Measurements from ENCODE around the gene USP44.

USP44 gene

GRCh38 chr12:95547522-95548055 is 3.7 kb downstream of the USP44 start:
- no peaks in the 10 kb centered on the region for H3K9me3 ChIP-seq (ENCODE audit: control insufficient read depth, low read depth, low read length)
- no peaks in the 10 kb centered on the region for H3K27me3 ChIP-seq (ENCODE audit: control insufficient read depth, insufficient read depth, low read length)
- peak overlapping the region; percentile 99 for H3K4me3 ChIP-seq (ENCODE audit: low read length)
- peak overlapping the region; percentile 83 for H3K9ac ChIP-seq (ENCODE audit: low read length)
- H3K4me1 ChIP-seq (ENCODE audit: control insufficient read depth, low read depth, low read length): peaks cover 37% of the 10 kb centered on the region
- H3K27ac ChIP-seq (ENCODE audit: low read length): peak overlapping the region; percentile 44
- no peaks in the 10 kb centered on the region for H3K36me3 ChIP-seq (ENCODE audit: control insufficient read depth, low read depth, low read length)

- Histone ChIP-seq H3K36me3 (ENCODE audit: control insufficient read depth, low read depth, low read length) (no peaks in the 10 kb centered on the region), H3K27me3 (ENCODE audit: control insufficient read depth, insufficient read depth, low read length) (no peaks in the 10 kb centered on the region), H3K27ac (ENCODE audit: low read length) (peak overlapping the region; percentile 44), H3K9ac (ENCODE audit: low read length) (peak overlapping the region; percentile 83), H3K4me3 (ENCODE audit: low read length) (peak overlapping the region; percentile 99), H3K4me1 (ENCODE audit: control insufficient read depth, low read depth, low read length) (peaks cover 26% of the 10 kb centered on the region), H3K9me3 (ENCODE audit: control insufficient read depth, low read depth, low read length) (no peaks in the 10 kb centered on the region)
These were observed 4.8 kb downstream of the USP44 start for GRCh38 chr12:95546491-95546813.

- Histone ChIP-seq H3K27me3 (ENCODE audit: control insufficient read depth, insufficient read depth, low read length) (no peaks in the 10 kb centered on the region), H3K9me3 (ENCODE audit: control insufficient read depth, low read depth, low read length) (no peaks in the 10 kb centered on the region), H3K9ac (ENCODE audit: low read length) (peak overlapping the region; percentile 83), H3K4me3 (ENCODE audit: low read length) (peak overlapping the region; percentile 99), H3K27ac (ENCODE audit: low read length) (peak overlapping the region; percentile 44), H3K36me3 (ENCODE audit: control insufficient read depth, low read depth, low read length) (no peaks in the 10 kb centered on the region), H3K4me1 (ENCODE audit: control insufficient read depth, low read depth, low read length) (peaks cover 26% of the 10 kb centered on the region)
These were observed 5.4 kb downstream of the USP44 start for GRCh38 chr12:95545731-95546490.

GRCh38 chr12:95545303-95545702 is 6.0 kb downstream of the USP44 start:
- Histone ChIP-seq H3K27ac (ENCODE audit: low read length) (peak overlapping the region; percentile 44), H3K36me3 (ENCODE audit: control insufficient read depth, low read depth, low read length) (no peaks in the 10 kb centered on the region), H3K4me3 (ENCODE audit: low read length) (peak overlapping the region; percentile 99), H3K27me3 (ENCODE audit: control insufficient read depth, insufficient read depth, low read length) (no peaks in the 10 kb centered on the region), H3K9ac (ENCODE audit: low read length) (peak overlapping the region; percentile 83), H3K9me3 (ENCODE audit: control insufficient read depth, low read depth, low read length) (no peaks in the 10 kb centered on the region), H3K4me1 (ENCODE audit: control insufficient read depth, low read depth, low read length) (peaks cover 26% of the 10 kb centered on the region)

GRCh38 chr12:95544756-95545155 is 6.5 kb downstream of the USP44 start:
- no peaks in the 10 kb centered on the region for H3K36me3 ChIP-seq (ENCODE audit: control insufficient read depth, low read depth, low read length)
- H3K4me3 ChIP-seq (ENCODE audit: low read length): peak overlapping the region; percentile 99
- peak overlapping the region; percentile 44 for H3K27ac ChIP-seq (ENCODE audit: low read length)
- H3K27me3 ChIP-seq (ENCODE audit: control insufficient read depth, insufficient read depth, low read length): no peaks in the 10 kb centered on the region
- no peaks in the 10 kb centered on the region for H3K9me3 ChIP-seq (ENCODE audit: control insufficient read depth, low read depth, low read length)
- H3K4me1 ChIP-seq (ENCODE audit: control insufficient read depth, low read depth, low read length): peaks cover 26% of the 10 kb centered on the region
- H3K9ac ChIP-seq (ENCODE audit: low read length): peak overlapping the region; percentile 83

GRCh38 chr12:95543305-95543704 is 8.0 kb downstream of the USP44 start:
- Histone ChIP-seq H3K27ac (ENCODE audit: low read length) (no peak overlapping the region), H3K9ac (ENCODE audit: low read length) (no peak overlapping the region), H3K27me3 (ENCODE audit: control insufficient read depth, insufficient read depth, low read length) (no peaks in the 10 kb centered on the region), H3K9me3 (ENCODE audit: control insufficient read depth, low read depth, low read length) (no peaks in the 10 kb centered on the region), H3K4me1 (ENCODE audit: control insufficient read depth, low read depth, low read length) (peaks cover 33% of the 10 kb centered on the region), H3K36me3 (ENCODE audit: control insufficient read depth, low read depth, low read length) (no peaks in the 10 kb centered on the region), H3K4me3 (ENCODE audit: low read length) (no peak overlapping the region)

GRCh38 chr12:95541436-95541835 is 9.8 kb downstream of the USP44 start:
- Histone ChIP-seq H3K9ac (ENCODE audit: low read length) (no peak overlapping the region), H3K4me1 (ENCODE audit: control insufficient read depth, low read depth, low read length) (peaks cover 41% of the 10 kb centered on the region), H3K27me3 (ENCODE audit: control insufficient read depth, insufficient read depth, low read length) (no peaks in the 10 kb centered on the region), H3K27ac (ENCODE audit: low read length) (no peak overlapping the region), H3K4me3 (ENCODE audit: low read length) (no peak overlapping the region), H3K36me3 (ENCODE audit: control insufficient read depth, low read depth, low read length) (peaks cover 3% of the 10 kb centered on the region), H3K9me3 (ENCODE audit: control insufficient read depth, low read depth, low read length) (no peaks in the 10 kb centered on the region)

GRCh38 chr12:95538656-95539055 is 12.6 kb downstream of the USP44 start:
- peak overlapping the region; percentile 67 for H3K27ac ChIP-seq (ENCODE audit: low read length)
- peak overlapping the region; percentile 19 for H3K4me3 ChIP-seq (ENCODE audit: low read length)
- peaks cover 26% of the 10 kb centered on the region for H3K4me1 ChIP-seq (ENCODE audit: control insufficient read depth, low read depth, low read length)
- H3K27me3 ChIP-seq (ENCODE audit: control insufficient read depth, insufficient read depth, low read length): no peaks in the 10 kb centered on the region
- no peaks in the 10 kb centered on the region for H3K9me3 ChIP-seq (ENCODE audit: control insufficient read depth, low read depth, low read length)
- no peak overlapping the region for H3K9ac ChIP-seq (ENCODE audit: low read length)
- H3K36me3 ChIP-seq (ENCODE audit: control insufficient read depth, low read depth, low read length): peaks cover 9% of the 10 kb centered on the region

GRCh38 chr12:95538006-95538405 is 13.3 kb downstream of the USP44 start:
- Histone ChIP-seq H3K4me1 (ENCODE audit: control insufficient read depth, low read depth, low read length) (peaks cover 26% of the 10 kb centered on the region), H3K9me3 (ENCODE audit: control insufficient read depth, low read depth, low read length) (no peaks in the 10 kb centered on the region), H3K27me3 (ENCODE audit: control insufficient read depth, insufficient read depth, low read length) (no peaks in the 10 kb centered on the region), H3K36me3 (ENCODE audit: control insufficient read depth, low read depth, low read length) (peaks cover 16% of the 10 kb centered on the region), H3K9ac (ENCODE audit: low read length) (no peak overlapping the region), H3K27ac (ENCODE audit: low read length) (no peak overlapping the region), H3K4me3 (ENCODE audit: low read length) (no peak overlapping the region)

- Histone ChIP-seq H3K27ac (ENCODE audit: low read length) (no peak overlapping the region), H3K9me3 (ENCODE audit: control insufficient read depth, low read depth, low read length) (no peaks in the 10 kb centered on the region), H3K4me1 (ENCODE audit: control insufficient read depth, low read depth, low read length) (peaks cover 25% of the 10 kb centered on the region), H3K9ac (ENCODE audit: low read length) (no peak overlapping the region), H3K27me3 (ENCODE audit: control insufficient read depth, insufficient read depth, low read length) (no peaks in the 10 kb centered on the region), H3K36me3 (ENCODE audit: control insufficient read depth, low read depth, low read length) (peaks cover 41% of the 10 kb centered on the region), H3K4me3 (ENCODE audit: low read length) (no peak overlapping the region)
These were observed 17.3 kb downstream of the USP44 start for GRCh38 chr12:95533985-95534384.

GRCh38 chr12:95532851-95533250 is 18.4 kb downstream of the USP44 start:
- no peaks in the 10 kb centered on the region for H3K27me3 ChIP-seq (ENCODE audit: control insufficient read depth, insufficient read depth, low read length)
- H3K9me3 ChIP-seq (ENCODE audit: control insufficient read depth, low read depth, low read length): no peaks in the 10 kb centered on the region
- no peak overlapping the region for H3K9ac ChIP-seq (ENCODE audit: low read length)
- no peak overlapping the region for H3K27ac ChIP-seq (ENCODE audit: low read length)
- peaks cover 15% of the 10 kb centered on the region for H3K4me1 ChIP-seq (ENCODE audit: control insufficient read depth, low read depth, low read length)
- no peak overlapping the region for H3K4me3 ChIP-seq (ENCODE audit: low read length)
- peaks cover 50% of the 10 kb centered on the region for H3K36me3 ChIP-seq (ENCODE audit: control insufficient read depth, low read depth, low read length)

- Histone ChIP-seq H3K9ac (ENCODE audit: low read length) (no peak overlapping the region), H3K4me1 (ENCODE audit: control insufficient read depth, low read depth, low read length) (no peaks in the 10 kb centered on the region), H3K27me3 (ENCODE audit: control insufficient read depth, insufficient read depth, low read length) (no peaks in the 10 kb centered on the region), H3K36me3 (ENCODE audit: control insufficient read depth, low read depth, low read length) (peaks cover 61% of the 10 kb centered on the region), H3K4me3 (ENCODE audit: low read length) (no peak overlapping the region), H3K27ac (ENCODE audit: low read length) (no peak overlapping the region), H3K9me3 (ENCODE audit: control insufficient read depth, low read depth, low read length) (no peaks in the 10 kb centered on the region)
These were observed 21.5 kb downstream of the USP44 start for GRCh38 chr12:95529693-95530225.
